ENCODE results near the gene ALPK3. TPM values are rescaled to one million over a fixed set of nuclear protein-coding genes. Genes with fewer than 3 reads are reported as not detected.

The ALPK3 gene
- polyA plus RNA-seq, 1 donor (not counting 4 experiments of a cell fraction or from before 2014, with no cell fraction given) = 0.07 TPM

- no peak overlapping the region for H3K4me3 ChIP-seq (ENCODE audit: control insufficient read depth in 2 of 3, extremely low read depth in 1 of 3, insufficient read depth in 2 of 3, low read depth in 1 of 3, low read length in 3 of 3)
- no peaks in the 10 kb centered on the region for H3K4me1 ChIP-seq (ENCODE audit: control insufficient read depth, extremely low read depth, insufficient read depth, low read length)
- no peak overlapping the region for H3K4me2 ChIP-seq (ENCODE audit: control insufficient read depth, extremely low read depth, insufficient read depth, low read depth, low read length)
- H3K27me3 ChIP-seq (ENCODE audit: control insufficient read depth, extremely low read depth, insufficient read depth, low read length) = no peaks in the 10 kb centered on the region
- H2AFZ ChIP-seq (ENCODE audit: control insufficient read depth, low read length) = no peak overlapping the region
- H3K9me3 ChIP-seq (ENCODE audit: control insufficient read depth, low read depth, low read length) = no peaks in the 10 kb centered on the region
- no peaks in the 10 kb centered on the region for H3K79me2 ChIP-seq (ENCODE audit: control insufficient read depth, insufficient read depth, low read length)
- FAIRE-seq (no peak), DNase-seq (ENCODE audit: low read depth, low spot score) (no peak)
- no peaks in the 10 kb centered on the region for H3K9me1 ChIP-seq (ENCODE audit: control insufficient read depth, extremely low read depth, insufficient read depth, low read length)
- no peaks in the 10 kb centered on the region for H4K20me1 ChIP-seq (ENCODE audit: control insufficient read depth, extremely low read depth, insufficient read depth, low read length)
- TF ChIP-seq CTCF (optimal IDR thresholded peaks at IDR 0.05 in 1 of 3, IDR thresholded peaks at IDR 0.05 in 1 of 3, conservative IDR thresholded peaks at IDR 0.05 in 1 of 3; ENCODE audit: extremely low read depth in 1 of 3, insufficient read depth in 2 of 3, low read length in 3 of 3) (no peak), EZH2 (IDR thresholded peaks at IDR 0.05; ENCODE audit: low read length) (no peak)
- H3K27ac ChIP-seq (ENCODE audit: control insufficient read depth, insufficient read depth, low read length) = no peak overlapping the region
- no peak overlapping the region for H3K9ac ChIP-seq (ENCODE audit: control insufficient read depth, extremely low read depth, insufficient read depth, low read length)
- dilution Hi-C loops (cut with MboI; ENCODE audit: extremely low pct_ligation_motif_present, low sequenced_read_pairs) = no loop called here
- peaks cover 37 to 38% of the 10 kb centered on the region in 2 experiments for H3K36me3 ChIP-seq (ENCODE audit: control insufficient read depth in 2 of 2, extremely low read depth in 1 of 2, insufficient read depth in 2 of 2, low read length in 2 of 2)
Observed at GRCh38 chr15:84797212-84797611, 19.9 kb upstream of the ALPK3 start.

GRCh38 chr15:84797801-84798200, 19.4 kb upstream of the ALPK3 start:
- H3K4me1 ChIP-seq (ENCODE audit: control insufficient read depth, extremely low read depth, insufficient read depth, low read length) = no peaks in the 10 kb centered on the region
- no peak overlapping the region for H3K4me2 ChIP-seq (ENCODE audit: control insufficient read depth, extremely low read depth, insufficient read depth, low read depth, low read length)
- no peak overlapping the region for H3K27ac ChIP-seq (ENCODE audit: control insufficient read depth, insufficient read depth, low read length)
- H4K20me1 ChIP-seq (ENCODE audit: control insufficient read depth, extremely low read depth, insufficient read depth, low read length) = no peaks in the 10 kb centered on the region
- no peak for TF ChIP-seq EZH2 (IDR thresholded peaks at IDR 0.05; ENCODE audit: low read length)
- no peak for TF ChIP-seq CTCF (optimal IDR thresholded peaks at IDR 0.05 in 1 of 3, IDR thresholded peaks at IDR 0.05 in 1 of 3, conservative IDR thresholded peaks at IDR 0.05 in 1 of 3; ENCODE audit: extremely low read depth in 1 of 3, insufficient read depth in 2 of 3, low read length in 3 of 3)
- FAIRE-seq = no peak
- H3K9me3 ChIP-seq (ENCODE audit: control insufficient read depth, low read depth, low read length) = no peaks in the 10 kb centered on the region
- H3K79me2 ChIP-seq (ENCODE audit: control insufficient read depth, insufficient read depth, low read length) = no peaks in the 10 kb centered on the region
- dilution Hi-C loops (cut with MboI; ENCODE audit: extremely low pct_ligation_motif_present, low sequenced_read_pairs) = no loop called here
- H2AFZ ChIP-seq (ENCODE audit: control insufficient read depth, low read length) = no peak overlapping the region
- DNase-seq (ENCODE audit: low read depth, low spot score) = no peak
- H3K9me1 ChIP-seq (ENCODE audit: control insufficient read depth, extremely low read depth, insufficient read depth, low read length) = no peaks in the 10 kb centered on the region
- H3K27me3 ChIP-seq (ENCODE audit: control insufficient read depth, extremely low read depth, insufficient read depth, low read length) = no peaks in the 10 kb centered on the region
- H3K4me3 ChIP-seq (ENCODE audit: control insufficient read depth in 2 of 3, extremely low read depth in 1 of 3, insufficient read depth in 2 of 3, low read depth in 1 of 3, low read length in 3 of 3) = no peak overlapping the region
- no peak overlapping the region for H3K9ac ChIP-seq (ENCODE audit: control insufficient read depth, extremely low read depth, insufficient read depth, low read length)
- H3K36me3 ChIP-seq (ENCODE audit: control insufficient read depth in 2 of 2, extremely low read depth in 1 of 2, insufficient read depth in 2 of 2, low read length in 2 of 2) = peaks cover 37 to 41% of the 10 kb centered on the region in 2 experiments
